Stimulated activated CD4-positive, alpha-beta T cell treated with anti-CD3 and anti-CD28 coated beads, Interleukin-4, amount 100 ng/mL, for 48 hours (primary cell): ENCODE measurements around the gene C4orf17.

ENCODE experiments used
- DNase-seq, 2 donors: peaks; one replicate each; pipeline ENCODE4 v3.0.0-alpha.2; 2020; ENCODE audit warnings: low read depth in 2 of 2

The C4orf17 gene

GRCh38 chr4:99537674-99538073, 26.9 kb downstream of the C4orf17 start:
- no peak for DNase-seq

- no peak for DNase-seq
Observed at GRCh38 chr4:99540277-99540939, 29.6 kb downstream of the C4orf17 start.

GRCh38 chr4:99552872-99553271, 42.1 kb downstream of the C4orf17 start:
- no peak for DNase-seq

GRCh38 chr4:99563310-99564186, 52.7 kb downstream of the C4orf17 start, which contains the start of gene TRMT10A:
TSS of gene TRMT10A (minus strand) at chr4:99564039. CDS start at chr4:99559338, 4,701 bp downstream.
- DNase-seq: peak; percentile 89 to 94

GRCh38 chr4:99564921-99565320, 54.1 kb downstream of the C4orf17 start:
- no peak for DNase-seq

- no peak for DNase-seq
Observed at GRCh38 chr4:99571883-99572282, 61.1 kb downstream of the C4orf17 start.

GRCh38 chr4:99572527-99573240, 61.9 kb downstream of the C4orf17 start:
- no peak for DNase-seq

GRCh38 chr4:99573735-99574368, 63.0 kb downstream of the C4orf17 start:
- DNase-seq: no peak

- no peak for DNase-seq
Observed at GRCh38 chr4:99574530-99575324, 63.9 kb downstream of the C4orf17 start, which contains the start of gene MTTP. TSS of gene MTTP (plus strand) at chr4:99574824. CDS start at chr4:99574910, 86 bp downstream.

GRCh38 chr4:99578714-99579113, 67.9 kb downstream of the C4orf17 start:
- DNase-seq: no peak

- no peak for DNase-seq
Observed at GRCh38 chr4:99585516-99585915, 74.7 kb downstream of the C4orf17 start.

- DNase-seq: no peak
Observed at GRCh38 chr4:99586322-99586721, 75.5 kb downstream of the C4orf17 start.

- no peak for DNase-seq
Observed at GRCh38 chr4:99586797-99587196, 76.0 kb downstream of the C4orf17 start.

- no peak for DNase-seq
Observed at GRCh38 chr4:99587309-99587708, 76.5 kb downstream of the C4orf17 start.

GRCh38 chr4:99587803-99588202, 77.0 kb downstream of the C4orf17 start:
- no peak for DNase-seq

- no peak for DNase-seq
Observed at GRCh38 chr4:99591757-99592156, 80.9 kb downstream of the C4orf17 start.
